Left forelimb (tissue), 1 donor: ENCODE data around the gene CAMK2D.

Source experiments
- DNase-seq: peaks from one replicate; pipeline ENCODE4 v3.0.0-alpha.2; 2018; ENCODE audit warnings: low spot score

The CAMK2D gene

GRCh38 chr4:113762186-113763028 is 869 bp upstream of the CAMK2D start:
- peak; percentile 97 for DNase-seq

- peak; percentile 88 for DNase-seq
These were observed 531 bp downstream of the CAMK2D start for GRCh38 chr4:113760795-113761619.

- no peak for DNase-seq
These were observed 1.3 kb downstream of the CAMK2D start for GRCh38 chr4:113760094-113760794.

GRCh38 chr4:113759696-113760093 is 1.8 kb downstream of the CAMK2D start:
- DNase-seq: no peak

- no peak for DNase-seq
These were observed 3.2 kb downstream of the CAMK2D start for GRCh38 chr4:113758372-113758771.

- DNase-seq: no peak
These were observed 4.1 kb downstream of the CAMK2D start for GRCh38 chr4:113757486-113757885.

- no peak for DNase-seq
These were observed 5.5 kb downstream of the CAMK2D start for GRCh38 chr4:113756005-113756410.

- DNase-seq: no peak
These were observed 10.8 kb downstream of the CAMK2D start for GRCh38 chr4:113750734-113751133.

GRCh38 chr4:113750296-113750695 is 11.2 kb downstream of the CAMK2D start:
- no peak for DNase-seq

GRCh38 chr4:113749178-113749577 is 12.4 kb downstream of the CAMK2D start:
- no peak for DNase-seq

- DNase-seq: no peak
These were observed 13.6 kb downstream of the CAMK2D start for GRCh38 chr4:113747949-113748348.

GRCh38 chr4:113745711-113746110 is 15.8 kb downstream of the CAMK2D start:
- DNase-seq: no peak

- no peak for DNase-seq
These were observed 16.8 kb downstream of the CAMK2D start for GRCh38 chr4:113744667-113745240.

- no peak for DNase-seq
These were observed 17.8 kb downstream of the CAMK2D start for GRCh38 chr4:113743690-113744089.

- DNase-seq: no peak
These were observed 18.9 kb downstream of the CAMK2D start for GRCh38 chr4:113742643-113743042.

- no peak for DNase-seq
These were observed 19.6 kb downstream of the CAMK2D start for GRCh38 chr4:113741956-113742355.

GRCh38 chr4:113740857-113741379 is 20.6 kb downstream of the CAMK2D start:
- DNase-seq: no peak

- DNase-seq: no peak
These were observed 22.3 kb downstream of the CAMK2D start for GRCh38 chr4:113739197-113739596.

GRCh38 chr4:113738251-113738650 is 23.3 kb downstream of the CAMK2D start:
- DNase-seq: no peak

- DNase-seq: no peak
These were observed 27.9 kb downstream of the CAMK2D start for GRCh38 chr4:113733685-113734084.

- no peak for DNase-seq
These were observed 28.5 kb downstream of the CAMK2D start for GRCh38 chr4:113732967-113733527.
